ENCODE data around the gene DNAJC28.
"Not testable (repeated sequence)": the region's sequence is repeated elsewhere in the genome, so short reads cannot be mapped to it uniquely, and the experiment has no call there.

DNA sequence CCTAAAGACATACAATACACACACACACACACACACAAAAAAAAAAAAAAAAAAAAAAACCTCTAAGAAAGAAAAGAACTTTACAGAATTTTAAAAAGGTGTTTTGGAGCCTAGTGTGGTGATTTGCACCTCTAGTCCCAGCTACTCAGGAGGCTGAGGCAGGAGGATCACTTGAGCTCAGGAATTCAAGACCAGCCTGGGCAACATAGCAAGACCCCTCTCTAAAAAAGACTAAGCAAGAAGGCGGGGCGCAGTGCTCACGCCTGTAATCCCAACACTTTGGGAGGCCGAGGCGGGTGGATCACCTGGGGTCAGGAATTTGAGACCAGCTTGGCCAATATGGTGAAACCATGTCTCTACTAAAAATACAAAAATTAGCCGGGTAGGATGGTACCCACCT is 44.9 kb downstream of the DNAJC28 start:
- not testable (repeated sequence) for TF ChIP-seq CTCF (IDR thresholded peaks at IDR 0.05; ENCODE audit: insufficient read depth, low read length); GABPA (IDR thresholded peaks at IDR 0.05; ENCODE audit: low read depth); POLR2AphosphoS5 (IDR thresholded peaks at IDR 0.05; ENCODE audit: low read depth); SPI1 (IDR thresholded peaks at IDR 0.05; ENCODE audit: borderline replicate concordance, low read depth)
- TF ChIP-seq, protein P1, sequence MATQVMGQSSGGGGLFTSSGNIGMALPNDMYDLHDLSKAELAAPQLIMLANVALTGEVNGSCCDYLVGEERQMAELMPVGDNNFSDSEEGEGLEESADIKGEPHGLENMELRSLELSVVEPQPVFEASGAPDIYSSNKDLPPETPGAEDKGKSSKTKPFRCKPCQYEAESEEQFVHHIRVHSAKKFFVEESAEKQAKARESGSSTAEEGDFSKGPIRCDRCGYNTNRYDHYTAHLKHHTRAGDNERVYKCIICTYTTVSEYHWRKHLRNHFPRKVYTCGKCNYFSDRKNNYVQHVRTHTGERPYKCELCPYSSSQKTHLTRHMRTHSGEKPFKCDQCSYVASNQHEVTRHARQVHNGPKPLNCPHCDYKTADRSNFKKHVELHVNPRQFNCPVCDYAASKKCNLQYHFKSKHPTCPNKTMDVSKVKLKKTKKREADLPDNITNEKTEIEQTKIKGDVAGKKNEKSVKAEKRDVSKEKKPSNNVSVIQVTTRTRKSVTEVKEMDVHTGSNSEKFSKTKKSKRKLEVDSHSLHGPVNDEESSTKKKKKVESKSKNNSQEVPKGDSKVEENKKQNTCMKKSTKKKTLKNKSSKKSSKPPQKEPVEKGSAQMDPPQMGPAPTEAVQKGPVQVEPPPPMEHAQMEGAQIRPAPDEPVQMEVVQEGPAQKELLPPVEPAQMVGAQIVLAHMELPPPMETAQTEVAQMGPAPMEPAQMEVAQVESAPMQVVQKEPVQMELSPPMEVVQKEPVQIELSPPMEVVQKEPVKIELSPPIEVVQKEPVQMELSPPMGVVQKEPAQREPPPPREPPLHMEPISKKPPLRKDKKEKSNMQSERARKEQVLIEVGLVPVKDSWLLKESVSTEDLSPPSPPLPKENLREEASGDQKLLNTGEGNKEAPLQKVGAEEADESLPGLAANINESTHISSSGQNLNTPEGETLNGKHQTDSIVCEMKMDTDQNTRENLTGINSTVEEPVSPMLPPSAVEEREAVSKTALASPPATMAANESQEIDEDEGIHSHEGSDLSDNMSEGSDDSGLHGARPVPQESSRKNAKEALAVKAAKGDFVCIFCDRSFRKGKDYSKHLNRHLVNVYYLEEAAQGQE (IDR thresholded peaks at IDR 0.05; ENCODE audit: insufficient replicate concordance, low read depth): not testable (repeated sequence)
